C4-2B (cell line): ENCODE data around the gene ZFYVE28.

Experiments
- ZFX ChIP-seq: fragments of 450-650 bp; IDR thresholded peaks from 2 replicates; pipeline ENCODE4 v1.6.1; 2017
- TF ChIP-seq, protein P1 (sequence below): fragments of 450-650 bp; conservative IDR thresholded peaks from 2 replicates; pipeline ENCODE4 v1.5.1; 2017; ENCODE audit warnings: mild to moderate bottlenecking

DNA sequence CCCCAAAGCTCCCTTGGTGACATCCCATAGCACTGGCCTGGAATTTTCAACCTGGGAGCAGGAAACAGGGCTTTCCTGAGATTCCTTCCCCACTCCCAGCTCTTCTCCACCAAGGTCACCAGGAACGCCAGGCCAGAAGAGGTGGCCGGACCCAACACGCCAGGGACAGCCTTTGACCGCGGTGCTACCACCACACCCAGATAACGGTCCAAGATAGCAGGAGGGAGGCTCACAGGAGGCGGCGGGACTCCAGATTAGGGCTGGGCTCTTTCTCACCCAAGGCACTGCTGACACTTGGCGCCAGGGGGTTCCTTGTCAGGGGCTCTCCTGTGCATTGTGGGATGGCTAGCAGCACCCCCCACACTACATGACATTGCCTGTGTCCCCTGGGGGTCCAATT lies 22.9 kb downstream of the ZFYVE28 start:
- TF ChIP-seq, protein P1, sequence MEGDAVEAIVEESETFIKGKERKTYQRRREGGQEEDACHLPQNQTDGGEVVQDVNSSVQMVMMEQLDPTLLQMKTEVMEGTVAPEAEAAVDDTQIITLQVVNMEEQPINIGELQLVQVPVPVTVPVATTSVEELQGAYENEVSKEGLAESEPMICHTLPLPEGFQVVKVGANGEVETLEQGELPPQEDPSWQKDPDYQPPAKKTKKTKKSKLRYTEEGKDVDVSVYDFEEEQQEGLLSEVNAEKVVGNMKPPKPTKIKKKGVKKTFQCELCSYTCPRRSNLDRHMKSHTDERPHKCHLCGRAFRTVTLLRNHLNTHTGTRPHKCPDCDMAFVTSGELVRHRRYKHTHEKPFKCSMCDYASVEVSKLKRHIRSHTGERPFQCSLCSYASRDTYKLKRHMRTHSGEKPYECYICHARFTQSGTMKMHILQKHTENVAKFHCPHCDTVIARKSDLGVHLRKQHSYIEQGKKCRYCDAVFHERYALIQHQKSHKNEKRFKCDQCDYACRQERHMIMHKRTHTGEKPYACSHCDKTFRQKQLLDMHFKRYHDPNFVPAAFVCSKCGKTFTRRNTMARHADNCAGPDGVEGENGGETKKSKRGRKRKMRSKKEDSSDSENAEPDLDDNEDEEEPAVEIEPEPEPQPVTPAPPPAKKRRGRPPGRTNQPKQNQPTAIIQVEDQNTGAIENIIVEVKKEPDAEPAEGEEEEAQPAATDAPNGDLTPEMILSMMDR: no peak
- TF ChIP-seq ZFX: no peak
